Gastrocnemius medialis (tissue), 4 donors: ENCODE data around the gene PCSK4. TPM values are rescaled to one million over a fixed set of nuclear protein-coding genes. Genes with fewer than 3 reads are reported as not detected.
A peak's percentile ranks its signal among the peaks of the same experiment; 100 is the strongest.

Experiments used
- ATAC-seq, 2 donors: fragments of 150-250 bp; one replicate each; pipeline ENCODE4 v1.9.1; 2016
- DNase-seq, 2 donors: peaks; one replicate each; pipeline ENCODE4 v3.0.0-alpha.2; 2019
- H3K27ac ChIP-seq, 4 donors: fragments of 200-600 bp; sonication (generic); 1 replicate in 1 of 4; 2 replicates in 3 of 4; pipeline ENCODE4 v1.5.1; 2016 to 2018; ENCODE audit warnings: mild to moderate bottlenecking in 2 of 4, moderate library complexity in 1 of 4
- H3K27me3 ChIP-seq, 3 donors: fragments of 200-600 bp; sonication (generic) in 2 of 3; 1 replicate in 1 of 3; 2 replicates in 2 of 3; pipeline versions ENCODE4 v1.5.1 to v1.6.0; 2016 to 2019; ENCODE audit warnings: mild to moderate bottlenecking in 1 of 3, moderate library complexity in 1 of 3
- H3K36me3 ChIP-seq, 2 donors: fragments of 200-600 bp; sonication (generic) in 1 of 2; one replicate each; pipeline ENCODE4 v1.5.1; 2017 to 2018
- H3K4me1 ChIP-seq, 2 donors: fragments of 200-600 bp; sonication (generic) in 1 of 2; one replicate each; pipeline ENCODE4 v1.5.1; 2016 to 2017; ENCODE audit warnings: mild to moderate bottlenecking in 2 of 2
- H3K4me3 ChIP-seq, 4 donors: fragments of 200-600 bp; sonication (generic) in 3 of 4; 1 replicate in 1 of 4; 2 replicates in 3 of 4; pipeline ENCODE4 v1.5.1; 2016 to 2019; ENCODE audit warnings: mild to moderate bottlenecking in 2 of 4
- H3K9me3 ChIP-seq, 3 donors: fragments of 200-600 bp; sonication (generic) in 2 of 3; 1 replicate in 1 of 3; 2 replicates in 2 of 3; pipeline ENCODE4 v1.5.1; 2016 to 2019
- POLR2A ChIP-seq, 2 donors: fragments of 450-650 bp; IDR thresholded peaks; one replicate each; pipeline ENCODE4 v1.6.1; 2017; ENCODE audit warnings: antibody characterized with exemption in 2 of 2, mild to moderate bottlenecking in 2 of 2, moderate library complexity in 2 of 2
- in situ Hi-C, 4 donors: fragments of 200-750 bp; cut with MboI; loops; one replicate each; pipeline versions ENCODE4 v1.15.0 to v1.8.0; 2017; ENCODE audit warnings: low sequenced_read_pairs in 4 of 4
- intact Hi-C: fragments of 100-400 bp; cut with DNase I; formaldehyde crosslinking; loops from one replicate; pipeline ENCODE4 v1.15.1; 2023; ENCODE audit warnings: low total_unique reads
- total RNA-seq, 4 donors: library from RNA; depleted of rRNA; stranded (reverse); fragments of >200 nt; gene quantifications; one replicate each; pipeline versions ENCODE4 v1.1.0 to v1.2.3, GENCODE V29; 2016
- TF ChIP-seq, protein P1 (sequence below), 5 experiments: fragments of 450-650 bp in 3 of 5; fragments of 200-600 bp in 2 of 5; sonication (generic) in 2 of 5; IDR thresholded peaks in 4 of 5; conservative IDR thresholded peaks in 1 of 5; 1 replicate in 4 of 5; 2 replicates in 1 of 5; pipeline ENCODE4 v1.5.1; 2016 to 2019; ENCODE audit warnings: antibody characterized with exemption in 5 of 5, mild to moderate bottlenecking in 3 of 5, moderate library complexity in 3 of 5

Gene PCSK4
- total RNA-seq, 4 donors from 2014 or later, result 0.12 to 0.60 (median 0.37) TPM

- H3K27me3 ChIP-seq, result peaks cover 69 to 76% (median 69%) of the 10 kb centered on the region in 3 donors
- H3K9me3 ChIP-seq, result no peaks in the 10 kb centered on the region
- no peak for DNase-seq
- no peaks in the 10 kb centered on the region for H3K36me3 ChIP-seq
- in situ Hi-C loops (no loop called here), intact Hi-C loops (no loop called here)
- H3K4me1 ChIP-seq, result peaks cover 11 to 41% of the 10 kb centered on the region in 2 donors
- no peak for ATAC-seq
- TF ChIP-seq, protein P1, sequence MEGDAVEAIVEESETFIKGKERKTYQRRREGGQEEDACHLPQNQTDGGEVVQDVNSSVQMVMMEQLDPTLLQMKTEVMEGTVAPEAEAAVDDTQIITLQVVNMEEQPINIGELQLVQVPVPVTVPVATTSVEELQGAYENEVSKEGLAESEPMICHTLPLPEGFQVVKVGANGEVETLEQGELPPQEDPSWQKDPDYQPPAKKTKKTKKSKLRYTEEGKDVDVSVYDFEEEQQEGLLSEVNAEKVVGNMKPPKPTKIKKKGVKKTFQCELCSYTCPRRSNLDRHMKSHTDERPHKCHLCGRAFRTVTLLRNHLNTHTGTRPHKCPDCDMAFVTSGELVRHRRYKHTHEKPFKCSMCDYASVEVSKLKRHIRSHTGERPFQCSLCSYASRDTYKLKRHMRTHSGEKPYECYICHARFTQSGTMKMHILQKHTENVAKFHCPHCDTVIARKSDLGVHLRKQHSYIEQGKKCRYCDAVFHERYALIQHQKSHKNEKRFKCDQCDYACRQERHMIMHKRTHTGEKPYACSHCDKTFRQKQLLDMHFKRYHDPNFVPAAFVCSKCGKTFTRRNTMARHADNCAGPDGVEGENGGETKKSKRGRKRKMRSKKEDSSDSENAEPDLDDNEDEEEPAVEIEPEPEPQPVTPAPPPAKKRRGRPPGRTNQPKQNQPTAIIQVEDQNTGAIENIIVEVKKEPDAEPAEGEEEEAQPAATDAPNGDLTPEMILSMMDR (IDR thresholded peaks at IDR 0.05 in 4 of 5, conservative IDR thresholded peaks at IDR 0.05 in 1 of 5), result no peak
- H3K4me3 ChIP-seq, result peak overlapping the region in 1 of 4 donors; percentile 28
- no peak overlapping the region for H3K27ac ChIP-seq
Measured at GRCh38 chr19:1467490-1468273, 22.5 kb downstream of the PCSK4 start.

GRCh38 chr19:1467215-1467489, 23.0 kb downstream of the PCSK4 start:
- no peak for ATAC-seq
- Histone ChIP-seq H3K27ac (no peak overlapping the region), H3K4me3 (no peak overlapping the region), H3K27me3 (peaks cover 63 to 71% (median 63%) of the 10 kb centered on the region in 3 donors), H3K36me3 (no peaks in the 10 kb centered on the region), H3K9me3 (no peaks in the 10 kb centered on the region), H3K4me1 (peaks cover 11 to 38% of the 10 kb centered on the region in 2 donors)
- TF ChIP-seq, protein P1 (IDR thresholded peaks at IDR 0.05 in 4 of 5, conservative IDR thresholded peaks at IDR 0.05 in 1 of 5), result no peak
- TF ChIP-seq POLR2A (IDR thresholded peaks at IDR 0.05), result no peak
- in situ Hi-C loops (no loop called here), intact Hi-C loops (no loop called here)
- DNase-seq, result no peak

GRCh38 chr19:1466461-1467214, 23.5 kb downstream of the PCSK4 start:
- in situ Hi-C loops (no loop called here), intact Hi-C loops (no loop called here)
- Histone ChIP-seq H3K27me3 (peaks cover 58 to 66% (median 58%) of the 10 kb centered on the region in 3 donors), H3K4me3 (no peak overlapping the region), H3K4me1 (peaks cover 11 to 33% of the 10 kb centered on the region in 2 donors), H3K36me3 (no peaks in the 10 kb centered on the region), H3K27ac (no peak overlapping the region), H3K9me3 (no peaks in the 10 kb centered on the region)
- TF ChIP-seq, protein P1 (IDR thresholded peaks at IDR 0.05 in 4 of 5, conservative IDR thresholded peaks at IDR 0.05 in 1 of 5), result no peak
- TF ChIP-seq POLR2A (IDR thresholded peaks at IDR 0.05), result no peak
- DNase-seq, result no peak
- no peak for ATAC-seq

GRCh38 chr19:1466018-1466460, 24.1 kb downstream of the PCSK4 start:
- H3K27ac ChIP-seq, result no peak overlapping the region
- no peak for DNase-seq
- no peaks in the 10 kb centered on the region for H3K36me3 ChIP-seq
- no peaks in the 10 kb centered on the region for H3K9me3 ChIP-seq
- TF ChIP-seq, protein P1 (IDR thresholded peaks at IDR 0.05 in 4 of 5, conservative IDR thresholded peaks at IDR 0.05 in 1 of 5), result no peak
- TF ChIP-seq POLR2A (IDR thresholded peaks at IDR 0.05), result no peak
- peaks cover 11 to 27% of the 10 kb centered on the region in 2 donors for H3K4me1 ChIP-seq
- intact Hi-C loops (no loop called here), in situ Hi-C loops (no loop called here)
- peaks cover 52 to 60% (median 52%) of the 10 kb centered on the region in 3 donors for H3K27me3 ChIP-seq
- H3K4me3 ChIP-seq, result no peak overlapping the region
- no peak for ATAC-seq
